HAP-1 (cell line): ENCODE measurements around the gene QKI.

Source experiments
- DNase-seq, 2 experiments: peaks; one replicate each; pipeline ENCODE4 v3.0.0-alpha.2; 2016 to 2020; ENCODE audit warnings: low spot score in 2 of 2
- H3K27me3 ChIP-seq: fragments of 250-450 bp; sonication (Bioruptor Pico); 2 replicates; pipeline ENCODE4 v1.5.1; 2020; ENCODE audit warnings: low read depth, mild to moderate bottlenecking, moderate library complexity
- H3K36me3 ChIP-seq: fragments of 250-450 bp; sonication (Bioruptor Pico); replicated peaks from 2 replicates; pipeline ENCODE4 v1.5.1; 2020; ENCODE audit warnings: mild to moderate bottlenecking
- H3K4me1 ChIP-seq: fragments of 250-450 bp; sonication (Bioruptor Pico); 2 replicates; pipeline ENCODE4 v1.5.1; 2020; ENCODE audit warnings: mild to moderate bottlenecking
- H3K4me3 ChIP-seq: fragments of 250-450 bp; sonication (Bioruptor Pico); 2 replicates; pipeline ENCODE4 v1.5.1; 2020; ENCODE audit warnings: mild to moderate bottlenecking, moderate library complexity
- H3K9me3 ChIP-seq: fragments of 250-450 bp; sonication (Bioruptor Pico); 2 replicates; pipeline ENCODE4 v1.5.1; 2020; ENCODE audit warnings: mild to moderate bottlenecking, moderate library complexity
- in situ Hi-C: fragments of 300-500 bp; cut with MboI; formaldehyde crosslinking; loops from 3 replicates; pipeline ENCODE4 v1.14.3; 2020; ENCODE audit warnings: low sequenced_read_pairs, inconsistent platforms, mixed read lengths

The QKI gene

DNA sequence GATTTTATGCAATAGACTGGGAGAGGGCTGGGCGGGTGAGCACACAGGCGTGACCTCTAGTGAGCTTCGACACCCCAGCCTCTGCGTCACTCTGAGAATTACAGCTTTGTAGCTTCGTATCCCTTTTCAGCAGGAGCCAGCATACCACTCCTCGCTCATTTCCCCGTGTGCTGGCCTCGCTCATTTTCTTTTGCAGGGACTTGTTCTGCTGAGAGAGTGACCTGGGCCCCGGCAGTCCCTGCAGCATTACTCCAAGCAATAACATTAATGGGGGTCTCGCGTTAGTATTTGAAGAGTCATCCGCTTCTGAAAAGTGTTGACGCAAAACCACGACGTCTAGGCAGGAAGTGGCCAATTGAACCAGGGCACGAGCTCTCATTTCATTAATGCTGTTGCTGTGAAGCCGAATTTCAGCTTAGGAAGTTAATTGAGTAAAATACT is 193.7 kb downstream of the QKI start:
- DNase-seq: no peak
- H3K4me3 ChIP-seq: no peak overlapping the region
- in situ Hi-C loops: no loop called here
- no peaks in the 10 kb centered on the region for H3K27me3 ChIP-seq
- no peaks in the 10 kb centered on the region for H3K4me1 ChIP-seq
- H3K36me3 ChIP-seq: no peaks in the 10 kb centered on the region
- H3K9me3 ChIP-seq: no peaks in the 10 kb centered on the region

DNA sequence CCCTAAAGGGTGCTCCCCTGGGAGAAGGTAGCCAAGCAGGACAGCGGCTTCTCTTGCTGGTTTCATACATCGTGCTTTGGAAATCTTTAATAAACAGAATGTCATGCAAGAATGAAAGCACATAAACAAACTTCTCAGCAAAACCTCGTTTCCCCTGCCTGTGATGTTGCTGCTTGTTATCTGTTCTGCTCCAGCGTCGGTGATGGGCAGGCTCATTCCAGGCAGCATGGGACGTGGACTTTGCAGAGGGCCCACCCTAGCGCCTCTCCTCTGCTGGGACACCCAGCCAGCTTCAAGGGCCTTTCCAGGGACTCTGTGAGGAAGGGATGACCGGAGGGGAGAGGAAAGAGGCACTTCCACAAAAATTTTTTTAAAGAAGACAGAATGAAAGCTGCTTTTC is 197.7 kb downstream of the QKI start:
- no peaks in the 10 kb centered on the region for H3K9me3 ChIP-seq
- H3K4me1 ChIP-seq: no peaks in the 10 kb centered on the region
- in situ Hi-C loops: no loop called here
- no peaks in the 10 kb centered on the region for H3K36me3 ChIP-seq
- no peak for DNase-seq
- no peak overlapping the region for H3K4me3 ChIP-seq
- no peaks in the 10 kb centered on the region for H3K27me3 ChIP-seq

DNA sequence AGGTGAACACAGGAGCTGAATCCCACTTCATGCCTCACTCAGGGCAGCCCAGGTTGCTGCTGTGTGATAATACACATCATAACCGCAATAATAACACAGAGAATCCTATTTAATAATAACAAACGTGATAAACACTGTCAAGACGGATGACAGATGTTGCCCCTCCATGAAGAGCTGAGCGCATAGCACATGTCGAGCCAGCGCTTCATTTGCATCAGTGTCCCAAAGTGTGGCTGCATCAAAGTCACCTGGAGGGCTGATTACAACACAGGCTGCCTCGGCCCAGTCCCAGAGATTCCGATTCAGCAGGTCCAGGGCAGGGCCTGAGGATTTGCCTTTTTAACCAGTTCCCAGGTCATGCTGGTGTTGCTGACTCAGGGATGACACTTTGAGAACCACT is 198.5 kb downstream of the QKI start:
- H3K27me3 ChIP-seq: no peaks in the 10 kb centered on the region
- H3K9me3 ChIP-seq: no peaks in the 10 kb centered on the region
- H3K36me3 ChIP-seq: no peaks in the 10 kb centered on the region
- H3K4me3 ChIP-seq: no peak overlapping the region
- no peak for DNase-seq
- H3K4me1 ChIP-seq: no peaks in the 10 kb centered on the region
- in situ Hi-C loops: no loop called here

DNA sequence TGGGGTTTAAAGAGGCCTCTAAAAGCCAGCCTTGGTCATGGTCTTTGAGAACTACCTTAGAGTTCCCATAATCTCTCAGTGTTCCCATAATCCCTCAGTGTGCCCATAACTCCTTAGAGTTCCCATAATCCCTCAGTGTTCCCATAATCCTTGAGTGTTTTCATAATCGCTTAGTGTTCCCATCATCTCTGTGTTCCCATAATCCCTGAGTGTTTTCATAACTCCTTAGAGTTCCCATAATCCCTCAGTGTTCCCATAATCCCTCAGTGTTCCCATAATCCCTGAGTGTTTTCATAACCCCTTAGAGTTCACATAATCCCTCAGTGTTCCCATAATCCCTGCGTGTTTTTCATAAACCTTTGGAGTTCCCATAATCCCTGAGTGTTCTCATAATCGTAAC is 199.2 kb downstream of the QKI start:
- no peaks in the 10 kb centered on the region for H3K36me3 ChIP-seq
- in situ Hi-C loops: no loop called here
- no peaks in the 10 kb centered on the region for H3K9me3 ChIP-seq
- H3K4me3 ChIP-seq: no peak overlapping the region
- H3K4me1 ChIP-seq: no peaks in the 10 kb centered on the region
- DNase-seq: no peak
- H3K27me3 ChIP-seq: no peaks in the 10 kb centered on the region

DNA sequence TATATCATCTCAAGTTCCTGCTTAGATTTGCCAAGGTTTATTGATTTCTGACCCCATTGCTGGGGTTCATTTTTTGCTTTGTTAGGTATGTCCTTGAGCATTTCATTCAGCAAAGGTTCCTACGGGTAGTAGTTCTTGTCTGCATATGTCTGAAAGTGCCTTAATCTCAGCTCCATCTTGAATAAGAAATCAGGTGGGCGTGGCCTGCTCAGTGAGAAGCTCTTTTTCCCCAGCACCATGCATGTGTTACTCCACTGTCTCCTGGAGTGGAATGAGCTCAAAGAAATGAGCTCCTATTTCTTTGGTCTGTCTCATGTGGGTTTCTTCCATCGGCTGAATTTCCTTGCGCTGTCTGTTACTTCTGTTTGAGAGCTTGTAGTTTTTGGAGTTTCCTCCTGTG is 201.9 kb downstream of the QKI start:
- Histone ChIP-seq H3K27me3 (no peaks in the 10 kb centered on the region), H3K9me3 (no peaks in the 10 kb centered on the region), H3K36me3 (no peaks in the 10 kb centered on the region), H3K4me1 (no peaks in the 10 kb centered on the region), H3K4me3 (no peak overlapping the region)
- no peak for DNase-seq
- in situ Hi-C loops: no loop called here

DNA sequence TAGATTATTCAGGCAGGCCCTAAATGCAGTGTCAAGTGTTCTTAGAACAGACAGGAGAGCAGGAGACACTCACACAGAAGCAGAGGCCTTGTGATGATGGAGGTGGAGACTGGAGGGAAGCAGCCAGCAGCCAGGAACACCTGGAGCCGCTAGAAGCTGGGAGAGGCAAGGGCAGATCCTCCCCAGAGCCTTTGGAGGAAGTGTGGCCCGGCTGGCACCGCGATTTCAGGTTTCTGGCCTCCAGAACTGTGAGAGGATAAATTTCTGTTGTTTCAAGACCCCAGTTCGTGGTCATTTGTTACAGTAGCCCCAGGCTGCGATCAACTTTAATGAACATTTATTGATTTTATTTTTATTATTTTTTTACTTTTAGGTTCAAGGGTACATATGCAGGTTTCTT is 203.0 kb downstream of the QKI start:
- in situ Hi-C loops: no loop called here
- Histone ChIP-seq H3K4me3 (no peak overlapping the region), H3K4me1 (no peaks in the 10 kb centered on the region), H3K36me3 (no peaks in the 10 kb centered on the region), H3K27me3 (no peaks in the 10 kb centered on the region), H3K9me3 (no peaks in the 10 kb centered on the region)
- no peak for DNase-seq

DNA sequence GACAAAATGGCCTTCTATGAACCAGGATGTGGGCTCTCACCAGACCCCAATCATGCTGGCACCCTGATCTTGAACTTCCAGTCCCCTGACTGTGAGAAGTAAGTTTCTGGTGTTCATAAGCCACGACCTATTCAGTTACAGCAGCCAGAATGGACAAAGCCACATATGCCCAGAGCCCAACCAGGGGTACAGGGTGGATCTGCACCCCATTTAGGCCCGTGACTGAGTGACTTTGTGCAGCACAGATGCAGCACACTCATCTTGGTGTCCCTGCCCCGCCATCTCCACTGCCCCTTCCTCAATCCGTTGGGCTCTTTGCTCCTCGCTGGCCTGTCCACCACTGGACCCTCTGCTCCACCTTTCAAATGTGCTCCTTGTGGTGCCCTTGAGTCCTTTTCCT is 205.6 kb downstream of the QKI start:
- no peak for DNase-seq
- Histone ChIP-seq H3K36me3 (no peaks in the 10 kb centered on the region), H3K27me3 (no peaks in the 10 kb centered on the region), H3K4me1 (no peaks in the 10 kb centered on the region), H3K4me3 (no peak overlapping the region), H3K9me3 (no peaks in the 10 kb centered on the region)
- in situ Hi-C loops: no loop called here

DNA sequence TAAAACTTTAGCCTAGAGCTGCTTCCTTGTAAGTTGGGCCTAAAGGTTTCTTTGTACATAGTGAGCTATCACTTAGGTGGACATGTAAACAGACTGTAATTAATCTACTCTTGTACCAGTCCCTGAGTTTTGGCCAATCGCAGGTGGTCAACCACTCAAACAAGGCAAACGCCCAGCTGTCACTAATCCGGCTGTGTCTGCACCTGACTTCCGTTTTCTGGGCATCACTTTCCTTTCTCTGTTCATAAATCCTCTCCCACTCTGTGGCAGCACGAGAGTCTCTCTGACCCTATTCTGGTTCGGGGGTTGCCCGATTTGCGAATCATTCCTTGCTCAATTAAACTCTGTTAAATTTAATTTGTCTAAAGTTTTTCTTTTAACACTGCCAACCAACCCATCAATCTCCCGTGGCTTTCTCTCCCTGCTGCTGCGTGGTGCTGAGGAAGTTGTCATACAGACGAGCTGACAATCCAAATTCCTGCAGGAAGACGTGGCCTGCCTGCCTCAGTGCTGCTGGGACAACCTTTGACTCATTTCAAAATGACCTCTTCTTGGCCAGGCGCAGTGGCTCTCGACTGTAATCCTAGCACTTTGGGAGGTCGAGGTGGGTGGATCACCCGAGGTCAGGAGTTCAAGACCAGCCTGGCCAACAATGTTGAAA is 206.3 kb downstream of the QKI start:
- no peak overlapping the region for H3K4me3 ChIP-seq
- H3K27me3 ChIP-seq: no peaks in the 10 kb centered on the region
- in situ Hi-C loops: no loop called here
- no peaks in the 10 kb centered on the region for H3K9me3 ChIP-seq
- no peaks in the 10 kb centered on the region for H3K36me3 ChIP-seq
- no peaks in the 10 kb centered on the region for H3K4me1 ChIP-seq
- DNase-seq: no peak

DNA sequence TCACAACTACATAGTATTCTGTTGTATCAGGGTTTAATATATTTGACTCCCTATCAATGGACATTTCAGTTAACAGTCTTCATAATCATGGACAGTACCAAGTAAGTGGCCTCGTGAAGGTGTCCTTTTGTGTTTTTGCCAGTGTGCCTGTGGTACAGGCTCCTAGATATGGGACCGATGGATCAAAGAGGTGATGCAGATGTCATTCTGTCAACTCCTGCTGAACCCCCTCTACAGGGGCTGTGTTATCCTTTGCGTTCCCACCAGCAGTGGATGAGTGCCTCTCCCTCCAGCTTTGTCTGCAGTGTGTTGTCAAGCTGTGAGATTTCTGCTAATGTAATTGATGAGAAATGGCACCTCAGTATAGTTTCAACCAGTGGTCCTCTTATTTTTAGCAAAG is 210.7 kb downstream of the QKI start:
- Histone ChIP-seq H3K9me3 (no peaks in the 10 kb centered on the region), H3K27me3 (no peaks in the 10 kb centered on the region), H3K4me3 (no peak overlapping the region), H3K36me3 (no peaks in the 10 kb centered on the region), H3K4me1 (no peaks in the 10 kb centered on the region)
- no peak for DNase-seq
- in situ Hi-C loops: no loop called here

DNA sequence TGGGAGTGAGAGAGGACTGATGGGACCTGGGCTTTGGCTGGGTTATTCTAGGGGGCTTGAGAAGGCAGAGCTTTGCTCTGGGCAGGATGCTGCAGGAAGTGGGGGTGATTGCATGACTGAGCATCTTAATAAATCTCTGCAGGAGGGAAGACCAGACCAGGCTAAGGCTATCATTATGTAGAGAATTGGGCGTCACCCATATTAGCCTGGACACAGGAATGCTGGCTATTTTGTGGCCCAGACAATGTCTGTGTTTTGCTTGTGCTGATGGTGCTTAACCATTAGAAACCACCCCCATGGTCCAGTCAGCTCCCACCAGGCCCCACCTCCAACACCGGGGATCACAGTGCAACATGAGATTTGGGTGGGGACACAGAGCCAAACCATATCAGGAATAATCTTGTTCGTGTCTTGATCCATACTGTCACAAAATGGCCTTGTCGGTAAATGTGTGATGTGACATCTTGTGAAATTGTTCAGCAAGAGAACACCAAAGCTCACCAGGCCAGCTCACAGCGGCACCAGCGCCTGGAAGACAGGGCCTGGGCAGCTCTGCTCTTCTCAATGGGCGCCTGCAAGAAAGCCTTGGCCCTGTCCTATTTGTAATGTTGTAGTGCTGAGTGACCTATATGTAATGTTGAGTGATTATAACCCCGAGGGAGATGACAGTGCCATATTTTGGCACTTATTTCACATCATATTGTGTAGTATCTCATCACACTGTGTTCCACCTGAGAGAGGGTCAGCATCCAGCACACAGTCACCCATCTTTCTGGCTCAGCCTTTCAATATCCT is 211.8 kb downstream of the QKI start:
- DNase-seq: no peak

DNA sequence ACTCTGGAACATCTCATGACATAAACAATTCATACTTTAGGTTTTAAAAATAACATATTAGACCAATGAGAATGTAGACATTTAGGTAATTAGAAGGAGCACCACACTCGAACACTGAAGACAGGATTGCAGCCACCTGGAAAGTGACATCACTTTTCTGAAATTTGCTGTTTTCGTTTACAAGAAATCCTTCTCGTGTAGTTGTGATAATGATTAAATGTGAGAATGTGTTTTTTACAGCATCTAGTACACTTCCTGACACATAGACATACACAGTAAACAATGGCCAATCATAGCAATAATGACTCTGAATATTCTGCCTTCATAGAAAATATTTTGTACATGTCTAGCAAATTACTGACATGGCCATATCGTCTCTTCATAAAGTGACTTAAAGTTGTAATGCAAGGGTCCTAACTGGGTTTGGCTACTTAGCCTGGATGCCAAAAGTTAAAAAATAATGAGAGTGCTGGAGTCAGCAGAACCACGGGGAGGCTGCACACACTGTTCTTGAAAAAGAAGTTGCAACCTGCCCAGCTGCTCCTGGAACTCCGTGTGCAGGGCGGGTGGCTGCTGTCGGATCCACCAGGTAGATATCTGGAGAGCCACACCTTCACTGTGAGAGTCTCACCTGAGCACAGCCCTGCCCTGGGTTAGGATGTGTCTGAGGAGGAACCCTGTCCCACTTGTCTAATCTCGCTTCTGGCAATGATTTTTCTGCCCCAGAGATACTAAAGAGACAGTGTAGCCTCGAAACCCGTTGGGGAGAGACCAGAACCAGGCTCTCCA is 212.9 kb downstream of the QKI start:
- H3K4me1 ChIP-seq: no peaks in the 10 kb centered on the region
- in situ Hi-C loops: no loop called here
- no peaks in the 10 kb centered on the region for H3K9me3 ChIP-seq
- no peaks in the 10 kb centered on the region for H3K27me3 ChIP-seq
- H3K36me3 ChIP-seq: no peaks in the 10 kb centered on the region
- DNase-seq: no peak
- no peak overlapping the region for H3K4me3 ChIP-seq

More for the DNA sequence above, 211.8 kb downstream of the QKI start:
- H3K9me3 ChIP-seq: no peaks in the 10 kb centered on the region
- H3K27me3 ChIP-seq: no peaks in the 10 kb centered on the region
- in situ Hi-C loops: no loop called here
- no peaks in the 10 kb centered on the region for H3K4me1 ChIP-seq
- no peak overlapping the region for H3K4me3 ChIP-seq
- H3K36me3 ChIP-seq: no peaks in the 10 kb centered on the region
